GM12874 (cell line): ENCODE measurements around the gene HLA-DOA.

Experiments used
- TF ChIP-seq, protein P1 (sequence below): IDR thresholded peaks from 2 replicates; pipeline ENCODE4 v1.5.1; 2011; ENCODE audit warnings: low read depth, mild to moderate bottlenecking, control low read depth, low read length, moderate library complexity; ENCODE audit not compliant: insufficient read depth

HLA-DOA gene

DNA sequence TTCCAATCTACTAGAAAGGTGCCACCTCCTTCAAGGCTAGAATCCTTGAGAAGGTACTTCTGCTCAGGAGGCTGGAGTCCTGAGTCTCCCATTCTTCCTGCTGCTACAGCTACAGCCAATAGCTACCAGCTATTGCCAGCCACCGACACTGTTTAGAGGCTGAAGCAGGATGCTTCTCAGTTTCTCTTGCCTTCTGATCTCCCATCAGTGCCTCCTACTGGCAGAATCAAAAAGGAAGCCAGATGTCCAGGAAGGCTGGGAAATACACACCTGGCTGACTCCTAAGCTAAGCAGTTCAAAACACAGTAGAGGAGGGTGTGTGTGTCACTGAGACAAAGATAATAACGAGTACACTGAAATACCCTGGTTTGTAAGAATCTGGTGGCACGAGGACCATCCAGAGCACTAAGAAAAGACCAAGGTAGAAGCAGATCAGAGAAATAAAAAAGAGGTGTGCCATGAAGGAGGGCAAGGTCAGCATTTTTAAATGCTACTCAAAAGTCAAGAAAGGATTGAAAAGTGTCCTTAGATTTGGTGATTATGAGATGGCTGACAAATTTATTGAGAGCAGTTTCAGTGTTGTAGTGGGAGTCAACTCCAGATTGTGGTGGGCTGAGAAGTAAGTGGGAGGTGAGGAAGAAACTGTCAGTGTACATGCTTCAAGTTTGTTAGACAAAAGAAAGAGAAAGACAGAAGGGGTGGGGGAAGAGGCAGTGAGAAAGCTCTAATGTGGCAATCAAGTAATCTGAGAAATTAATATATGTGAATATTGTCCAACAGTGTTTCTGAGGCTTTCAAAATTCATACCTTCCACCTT is 54.2 kb downstream of the HLA-DOA start:
- TF ChIP-seq, protein P1, sequence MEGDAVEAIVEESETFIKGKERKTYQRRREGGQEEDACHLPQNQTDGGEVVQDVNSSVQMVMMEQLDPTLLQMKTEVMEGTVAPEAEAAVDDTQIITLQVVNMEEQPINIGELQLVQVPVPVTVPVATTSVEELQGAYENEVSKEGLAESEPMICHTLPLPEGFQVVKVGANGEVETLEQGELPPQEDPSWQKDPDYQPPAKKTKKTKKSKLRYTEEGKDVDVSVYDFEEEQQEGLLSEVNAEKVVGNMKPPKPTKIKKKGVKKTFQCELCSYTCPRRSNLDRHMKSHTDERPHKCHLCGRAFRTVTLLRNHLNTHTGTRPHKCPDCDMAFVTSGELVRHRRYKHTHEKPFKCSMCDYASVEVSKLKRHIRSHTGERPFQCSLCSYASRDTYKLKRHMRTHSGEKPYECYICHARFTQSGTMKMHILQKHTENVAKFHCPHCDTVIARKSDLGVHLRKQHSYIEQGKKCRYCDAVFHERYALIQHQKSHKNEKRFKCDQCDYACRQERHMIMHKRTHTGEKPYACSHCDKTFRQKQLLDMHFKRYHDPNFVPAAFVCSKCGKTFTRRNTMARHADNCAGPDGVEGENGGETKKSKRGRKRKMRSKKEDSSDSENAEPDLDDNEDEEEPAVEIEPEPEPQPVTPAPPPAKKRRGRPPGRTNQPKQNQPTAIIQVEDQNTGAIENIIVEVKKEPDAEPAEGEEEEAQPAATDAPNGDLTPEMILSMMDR = peak; percentile 57

- TF ChIP-seq, protein P1 = no peak
Measured at GRCh38 chr6:32954267-32954666, 55.1 kb downstream of the HLA-DOA start.
